Esophagus squamous epithelium (tissue), 5 donors: ENCODE measurements around the gene CARMIL1. TPM values are rescaled to one million over a fixed set of nuclear protein-coding genes. Genes with fewer than 3 reads are reported as not detected.

Source experiments
- DNase-seq: peaks from one replicate; lab custom pipeline; 2025; lab: John Stamatoyannopoulos, UW
- H3K27ac ChIP-seq, 4 donors: fragments of 200-600 bp; sonication (generic); one replicate each; pipeline ENCODE4 v1.5.1; 2016 to 2019; ENCODE audit warnings: mild to moderate bottlenecking in 1 of 4
- H3K27me3 ChIP-seq, 4 donors: fragments of 200-600 bp; sonication (generic); 1 replicate in 3 of 4; 2 replicates in 1 of 4; pipeline versions ENCODE4 v1.5.1 to v1.6.0; 2017 to 2021; ENCODE audit warnings: antibody characterized with exemption in 1 of 4
- H3K36me3 ChIP-seq, 3 donors: fragments of 200-600 bp; sonication (generic); one replicate each; pipeline ENCODE4 v1.5.1; 2016 to 2019
- H3K4me1 ChIP-seq, 3 donors: fragments of 200-600 bp; sonication (generic); one replicate each; pipeline ENCODE4 v1.5.1; 2017 to 2019
- H3K4me3 ChIP-seq, 4 donors: fragments of 200-600 bp; sonication (generic); 1 replicate in 3 of 4; 2 replicates in 1 of 4; pipeline ENCODE4 v1.5.1; 2016 to 2019; ENCODE audit warnings: mild to moderate bottlenecking in 2 of 4, moderate library complexity in 1 of 4
- H3K9me3 ChIP-seq, 3 donors: fragments of 200-600 bp; sonication (generic); one replicate each; pipeline ENCODE4 v1.5.1; 2016 to 2019
- CTCF ChIP-seq, 6 experiments: fragments of 450-650 bp in 4 of 6; fragments of 200-600 bp in 2 of 6; sonication (generic) in 2 of 6; IDR thresholded peaks; one replicate each; pipeline ENCODE4 v1.5.1; 2016 to 2019; ENCODE audit warnings: antibody characterized with exemption in 6 of 6, mild to moderate bottlenecking in 4 of 6, moderate library complexity in 4 of 6
- POLR2A ChIP-seq, 4 donors: fragments of 450-650 bp; IDR thresholded peaks; one replicate each; pipeline ENCODE4 v1.6.1; 2017; ENCODE audit warnings: antibody characterized with exemption in 4 of 4, mild to moderate bottlenecking in 4 of 4, moderate library complexity in 3 of 4
- WGBS, 2 donors: methylation state at CpG; one replicate each; pipeline ENCODE4 v1.1.5; 2018; 5-methylcytosine and 5-hydroxymethylcytosine counted together
- intact Hi-C: fragments of 100-400 bp; cut with DNase I; formaldehyde crosslinking; loops from one replicate; pipeline ENCODE4 v1.15.0; 2022
- total RNA-seq, 4 donors: library from RNA; depleted of rRNA; stranded (reverse); fragments of >200 nt; gene quantifications; one replicate each; pipeline ENCODE4 v1.1.0, GENCODE V29; 2016
- donor health status: DM: yes; HTN: yes; CAD: no.

The CARMIL1 gene
- total RNA-seq, 4 donors from 2014 or later = 7.2 to 19.7 (median 18.3) TPM

GRCh38 chr6:25279748-25280343 lies 672 bp downstream of the CARMIL1 start:
- H3K4me3 ChIP-seq = peak overlapping the region; percentile 81 to 88 (median 86)
- WGBS, 2 donors = 0 to 9% methylated on average over 4 to 17 of the region's 31 CpGs
- H3K36me3 ChIP-seq = no peaks in the 10 kb centered on the region
- peaks cover 0 to 4% (median 0%) of the 10 kb centered on the region in 4 donors for H3K27me3 ChIP-seq
- H3K9me3 ChIP-seq = no peaks in the 10 kb centered on the region
- peak overlapping the region; percentile 74 to 90 (median 87) for H3K27ac ChIP-seq
- intact Hi-C loops = loop anchor here (5.0 to 10.0 kb wide), 2 partner anchors 212 to 315 kb away; no protein-coding TSS in a partner anchor
- TF ChIP-seq CTCF (IDR thresholded peaks at IDR 0.05) = no peak
- no peak for TF ChIP-seq POLR2A (IDR thresholded peaks at IDR 0.05)
- peaks cover 5 to 51% (median 8%) of the 10 kb centered on the region in 3 donors for H3K4me1 ChIP-seq
- DNase-seq = no peak

- H3K4me1 ChIP-seq = peaks cover 5 to 51% (median 8%) of the 10 kb centered on the region in 3 donors
- H3K4me3 ChIP-seq = peak overlapping the region; percentile 81 to 88 (median 86)
- no peak for DNase-seq
- no peaks in the 10 kb centered on the region for H3K27me3 ChIP-seq
- peak overlapping the region; percentile 74 to 90 (median 87) for H3K27ac ChIP-seq
- no peaks in the 10 kb centered on the region for H3K36me3 ChIP-seq
- TF ChIP-seq POLR2A (IDR thresholded peaks at IDR 0.05) = no peak
- no peak for TF ChIP-seq CTCF (IDR thresholded peaks at IDR 0.05)
- WGBS, 2 donors = 10 to 11% methylated on average over 13 of the region's 13 CpGs
- H3K9me3 ChIP-seq = no peaks in the 10 kb centered on the region
- intact Hi-C loops = no loop called here
Measured at GRCh38 chr6:25280344-25281074, 1.3 kb downstream of the CARMIL1 start.

- Histone ChIP-seq H3K27me3 (no peaks in the 10 kb centered on the region), H3K27ac (peak overlapping the region in 2 of 4 donors; percentile 6 to 14), H3K36me3 (no peaks in the 10 kb centered on the region), H3K9me3 (no peaks in the 10 kb centered on the region), H3K4me1 (peaks cover 0 to 49% (median 12%) of the 10 kb centered on the region in 3 donors), H3K4me3 (no peak overlapping the region)
- intact Hi-C loops = no loop called here
- WGBS, 2 donors = 46 to 57% methylated on average over 2 of the region's 2 CpGs
- TF ChIP-seq CTCF (IDR thresholded peaks at IDR 0.05) = no peak
- TF ChIP-seq POLR2A (IDR thresholded peaks at IDR 0.05) = no peak
- DNase-seq = no peak
Measured at GRCh38 chr6:25286891-25287290, 7.7 kb downstream of the CARMIL1 start.

GRCh38 chr6:25287941-25288340 lies 8.8 kb downstream of the CARMIL1 start:
- no peaks in the 10 kb centered on the region for H3K9me3 ChIP-seq
- no peak for DNase-seq
- H3K4me3 ChIP-seq = no peak overlapping the region
- no peaks in the 10 kb centered on the region for H3K36me3 ChIP-seq
- H3K27ac ChIP-seq = peak overlapping the region in 1 of 4 donors; percentile 6
- no peaks in the 10 kb centered on the region for H3K27me3 ChIP-seq
- H3K4me1 ChIP-seq = peaks cover 0 to 55% (median 12%) of the 10 kb centered on the region in 3 donors
- no peak for TF ChIP-seq POLR2A (IDR thresholded peaks at IDR 0.05)
- TF ChIP-seq CTCF (IDR thresholded peaks at IDR 0.05) = no peak
- intact Hi-C loops = no loop called here
- WGBS, 2 donors = 80 to 85% methylated on average over 5 to 6 of the region's 6 CpGs

- no peak for DNase-seq
- 91 to 96% methylated on average over 2 of the region's 2 CpGs for WGBS, 2 donors
Measured at GRCh38 chr6:25288518-25288917, 9.3 kb downstream of the CARMIL1 start.

More at GRCh38 chr6:25288518-25288917, 9.3 kb downstream of the CARMIL1 start:
- no peaks in the 10 kb centered on the region for H3K27me3 ChIP-seq
- intact Hi-C loops = no loop called here
- H3K4me3 ChIP-seq = no peak overlapping the region
- H3K27ac ChIP-seq = no peak overlapping the region
- no peaks in the 10 kb centered on the region for H3K9me3 ChIP-seq
- TF ChIP-seq POLR2A (IDR thresholded peaks at IDR 0.05) (no peak), CTCF (IDR thresholded peaks at IDR 0.05) (no peak)
- H3K36me3 ChIP-seq = no peaks in the 10 kb centered on the region
- peaks cover 0 to 53% (median 12%) of the 10 kb centered on the region in 3 donors for H3K4me1 ChIP-seq
